ENCODE data around the gene ZG16B.

ZG16B gene

GRCh38 chr16:2808181-2808580 is 21.9 kb upstream of the ZG16B start:
- no peak for DNase-seq

GRCh38 chr16:2809149-2809760 is 20.8 kb upstream of the ZG16B start:
- no peak for DNase-seq

- no peak for DNase-seq
Measured at GRCh38 chr16:2810651-2811050, 19.5 kb upstream of the ZG16B start.

GRCh38 chr16:2811703-2812471 is 18.2 kb upstream of the ZG16B start:
- DNase-seq: no peak

GRCh38 chr16:2813771-2814221 is 16.3 kb upstream of the ZG16B start:
- DNase-seq: no peak

- DNase-seq: no peak
Measured at GRCh38 chr16:2814551-2815298, 15.4 kb upstream of the ZG16B start.

GRCh38 chr16:2815299-2815771 is 14.8 kb upstream of the ZG16B start:
- no peak for DNase-seq

- DNase-seq: no peak
Measured at GRCh38 chr16:2816751-2817339, 13.3 kb upstream of the ZG16B start, which contains the start of gene PRSS21. Gene PRSS21, plus strand, starts transcription at chr16:2817237. Its CDS starts 32 bp downstream, at chr16:2817269.

GRCh38 chr16:2817340-2818271 is 12.5 kb upstream of the ZG16B start:
- no peak for DNase-seq

- DNase-seq: no peak
Measured at GRCh38 chr16:2818272-2818876, 11.7 kb upstream of the ZG16B start.

- no peak for DNase-seq
Measured at GRCh38 chr16:2819179-2819938, 10.7 kb upstream of the ZG16B start.

GRCh38 chr16:2819939-2820835 is 9.9 kb upstream of the ZG16B start:
- DNase-seq: no peak

- DNase-seq: no peak
Measured at GRCh38 chr16:2820836-2821486, 9.1 kb upstream of the ZG16B start.

- DNase-seq: no peak
Measured at GRCh38 chr16:2821487-2822157, 8.5 kb upstream of the ZG16B start.

- no peak for DNase-seq
Measured at GRCh38 chr16:2822158-2822495, 8.0 kb upstream of the ZG16B start.

GRCh38 chr16:2822496-2822895 is 7.6 kb upstream of the ZG16B start:
- DNase-seq: no peak

GRCh38 chr16:2824626-2825025 is 5.5 kb upstream of the ZG16B start:
- no peak for DNase-seq

- no peak for DNase-seq
Measured at GRCh38 chr16:2825049-2825742, 4.9 kb upstream of the ZG16B start.
